Upper lobe of right lung (tissue), 1 donor: ENCODE measurements around the gene PLA2G2D. TPM values are rescaled to one million over a fixed set of nuclear protein-coding genes. Genes with fewer than 3 reads are reported as not detected.

ENCODE experiments used
- ATAC-seq: fragments of 200-7000 bp; cut with Tn5 transposase; one replicate; pipeline ENCODE4 v1.9.1; 2020; ENCODE audit warnings: mild to moderate bottlenecking, moderate library complexity
- DNase-seq: peaks from one replicate; pipeline ENCODE4 v3.0.0-alpha.2; 2020
- H3K27ac ChIP-seq: fragments of 200-600 bp; one replicate; pipeline ENCODE4 v1.8.0; 2022
- H3K27me3 ChIP-seq: fragments of 200-600 bp; one replicate; pipeline ENCODE4 v1.8.0; 2022; ENCODE audit warnings: mild to moderate bottlenecking
- H3K36me3 ChIP-seq: fragments of 200-600 bp; one replicate; pipeline ENCODE4 v1.8.0; 2022
- H3K4me1 ChIP-seq: fragments of 200-600 bp; one replicate; pipeline ENCODE4 v1.8.0; 2022
- H3K4me3 ChIP-seq: fragments of 200-600 bp; one replicate; pipeline ENCODE4 v1.8.0; 2022; ENCODE audit warnings: mild to moderate bottlenecking
- H3K9me3 ChIP-seq: fragments of 200-600 bp; one replicate; pipeline ENCODE4 v1.8.0; 2022
- CTCF ChIP-seq: fragments of 200-600 bp; IDR thresholded peaks from one replicate; pipeline ENCODE4 v1.8.0; 2022; ENCODE audit warnings: antibody characterized with exemption
- intact Hi-C: fragments of 100-400 bp; cut with DNase I; formaldehyde crosslinking; loops from one replicate; pipeline ENCODE4 v1.11.0; 2022
- total RNA-seq: library from RNA; stranded (reverse); fragmentation: NEBNext Ultra II Directional; extraction: Animal tissue kit (Norgen Biotek cat#: 25700); gene quantifications from one replicate; pipeline ENCODE4 v1.2.1, GENCODE V29; 2021
- donor health status: DM: no; HTN: yes; CAD: no; lungs with severe emphysema.

The PLA2G2D gene
- total RNA-seq, 1 donor from 2014 or later = not detected

DNA sequence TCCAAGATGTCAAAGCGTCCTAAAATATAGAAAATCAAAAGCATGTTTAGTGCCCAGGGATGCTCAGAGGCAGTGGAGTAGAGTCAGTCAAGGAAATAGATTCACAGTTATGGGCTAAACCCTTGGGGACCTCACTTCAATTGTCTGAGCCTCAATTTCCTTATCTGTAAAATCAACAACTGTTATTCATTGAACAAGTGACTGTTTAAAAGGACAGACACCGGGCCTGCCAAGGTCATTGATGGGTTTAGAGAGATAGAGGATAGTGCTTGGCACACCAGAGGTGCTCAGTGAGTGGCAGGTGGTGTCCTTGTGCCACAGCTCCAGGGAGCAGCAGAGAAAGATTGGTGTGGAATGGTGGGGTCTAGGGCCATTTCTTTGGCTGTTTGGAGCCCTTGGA lies 36.6 kb downstream of the PLA2G2D start:
- Histone ChIP-seq H3K4me3 (no peak overlapping the region), H3K4me1 (peaks cover 3% of the 10 kb centered on the region), H3K27me3 (no peaks in the 10 kb centered on the region), H3K9me3 (no peaks in the 10 kb centered on the region), H3K36me3 (no peaks in the 10 kb centered on the region), H3K27ac (no peak overlapping the region)
- no peak for TF ChIP-seq CTCF
- DNase-seq (no peak), ATAC-seq (no peak)
- intact Hi-C loops = no loop called here

GRCh38 chr1:20081353-20081810 lies 38.0 kb downstream of the PLA2G2D start:
- intact Hi-C loops = no loop called here
- Histone ChIP-seq H3K27ac (no peak overlapping the region), H3K4me1 (peaks cover 3% of the 10 kb centered on the region), H3K36me3 (no peaks in the 10 kb centered on the region), H3K4me3 (no peak overlapping the region), H3K27me3 (no peaks in the 10 kb centered on the region), H3K9me3 (no peaks in the 10 kb centered on the region)
- no peak for ATAC-seq
- DNase-seq = no peak
- TF ChIP-seq CTCF = no peak

DNA sequence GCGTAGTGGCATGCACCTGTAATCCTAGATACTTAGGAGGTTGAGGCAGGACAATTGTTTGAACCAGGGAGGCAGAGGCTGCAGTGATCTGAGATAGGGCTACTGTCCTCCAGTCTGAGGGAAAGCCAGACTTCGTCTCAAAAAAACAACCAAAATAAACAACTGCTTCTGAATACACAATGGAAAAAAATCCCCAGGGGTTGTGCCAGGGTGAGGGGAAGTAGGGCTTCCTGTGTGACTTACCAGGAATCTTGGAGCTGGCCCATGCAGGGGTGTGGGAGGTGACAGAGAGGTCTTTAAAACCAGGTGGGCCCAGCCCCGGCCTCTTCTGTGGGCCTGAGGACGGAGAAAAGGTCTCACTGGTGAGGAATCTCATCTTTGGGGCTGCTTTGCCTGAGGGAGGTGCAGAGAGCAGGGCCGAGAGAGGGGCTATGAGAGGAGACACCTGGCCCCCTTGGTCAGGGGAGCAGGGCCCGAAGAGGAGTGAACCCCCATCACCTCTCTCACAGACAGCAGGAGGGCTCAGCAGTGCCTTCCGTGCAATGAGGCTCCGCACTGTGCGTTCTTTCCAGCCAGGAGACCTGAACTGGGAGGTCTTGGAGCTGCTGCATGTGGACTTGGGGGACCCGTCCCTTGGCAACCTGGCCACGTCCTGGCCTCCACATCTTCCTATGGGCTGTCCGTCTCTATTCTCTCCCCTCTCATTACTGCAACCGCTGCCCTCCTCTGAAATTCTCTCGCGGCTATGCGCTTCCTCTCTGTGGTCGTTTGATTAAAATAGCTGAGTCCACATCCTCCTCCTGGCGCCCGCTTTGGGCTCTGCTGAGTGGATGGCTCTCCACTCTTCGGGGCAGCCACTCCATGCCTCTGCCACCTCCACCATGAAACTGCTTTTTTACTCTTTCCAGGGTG lies 38.6 kb downstream of the PLA2G2D start:
- no peaks in the 10 kb centered on the region for H3K9me3 ChIP-seq
- intact Hi-C loops = no loop called here
- no peaks in the 10 kb centered on the region for H3K27me3 ChIP-seq
- TF ChIP-seq CTCF = no peak
- no peak overlapping the region for H3K27ac ChIP-seq
- H3K36me3 ChIP-seq = no peaks in the 10 kb centered on the region
- peaks cover 3% of the 10 kb centered on the region for H3K4me1 ChIP-seq
- no peak overlapping the region for H3K4me3 ChIP-seq
- DNase-seq (no peak), ATAC-seq (peak; percentile 49)

- H3K4me3 ChIP-seq = no peak overlapping the region
- H3K27me3 ChIP-seq = no peaks in the 10 kb centered on the region
- no peaks in the 10 kb centered on the region for H3K9me3 ChIP-seq
- ATAC-seq (no peak), DNase-seq (no peak)
- H3K36me3 ChIP-seq = no peaks in the 10 kb centered on the region
- no peak overlapping the region for H3K27ac ChIP-seq
- H3K4me1 ChIP-seq = peaks cover 3% of the 10 kb centered on the region
- intact Hi-C loops = no loop called here
- TF ChIP-seq CTCF = no peak
These were observed 39.6 kb downstream of the PLA2G2D start for GRCh38 chr1:20079661-20080305.

GRCh38 chr1:20078711-20079110 lies 40.6 kb downstream of the PLA2G2D start:
- no peaks in the 10 kb centered on the region for H3K9me3 ChIP-seq
- ATAC-seq = no peak
- H3K4me1 ChIP-seq = peaks cover 3% of the 10 kb centered on the region
- no peaks in the 10 kb centered on the region for H3K27me3 ChIP-seq
- intact Hi-C loops = no loop called here
- DNase-seq = no peak
- no peaks in the 10 kb centered on the region for H3K36me3 ChIP-seq
- no peak overlapping the region for H3K27ac ChIP-seq
- H3K4me3 ChIP-seq = no peak overlapping the region
- TF ChIP-seq CTCF = no peak
